HepG2 (cell line): ENCODE results near the gene PARP16. TPM values are rescaled to one million over a fixed set of nuclear protein-coding genes. Genes with fewer than 3 reads are reported as not detected.
A peak's percentile ranks its signal among the peaks of the same experiment; 100 is the strongest.

Source experiments
- CSRNP2 ChIP-seq: sonication (generic); formaldehyde crosslinking; conservative IDR thresholded peaks from 2 replicates; pipeline ENCODE4 v1.8.0; 2022; ENCODE audit warnings: low read depth, missing genetic modification reagents
- ISX ChIP-seq: sonication (generic); formaldehyde crosslinking; conservative IDR thresholded peaks from 2 replicates; pipeline ENCODE4 v1.5.0; 2020; ENCODE audit warnings: missing genetic modification reagents
- KDM2A ChIP-seq: sonication (generic); formaldehyde crosslinking; IDR thresholded peaks from 2 replicates; pipeline ENCODE4 v1.4.0; 2020; ENCODE audit warnings: low read depth, missing genetic modification reagents, borderline replicate concordance
- NCOR1 ChIP-seq: fragments of 200-600 bp; sonication (generic); IDR thresholded peaks from 2 replicates; pipeline ENCODE4 v1.7.0; 2017; ENCODE audit warnings: antibody characterized with exemption, low read length, borderline replicate concordance
- RBAK ChIP-seq: sonication (generic); formaldehyde crosslinking; IDR thresholded peaks from 2 replicates; pipeline ENCODE4 v1.5.1; 2020; ENCODE audit warnings: mild to moderate bottlenecking, missing genetic modification reagents
- SOX6 ChIP-seq, 2 experiments: fragments of 450-650 bp in 1 of 2; sonication (generic) in 1 of 2; formaldehyde crosslinking in 1 of 2; IDR thresholded peaks; 2 replicates each; pipeline versions ENCODE4 v1.4.0 to v1.6.1; 2017 to 2020; ENCODE audit warnings: antibody characterized with exemption in 1 of 2, mild to moderate bottlenecking in 1 of 2, missing genetic modification reagents in 1 of 2
- ZBTB46 ChIP-seq: sonication (generic); formaldehyde crosslinking; IDR thresholded peaks from 2 replicates; pipeline ENCODE4 v1.4.0; 2020; ENCODE audit warnings: mild to moderate bottlenecking, missing genetic modification reagents, borderline replicate concordance
- ZNF513 ChIP-seq: sonication (generic); formaldehyde crosslinking; conservative IDR thresholded peaks from 2 replicates; pipeline ENCODE4 v1.5.0; 2020; ENCODE audit warnings: missing genetic modification reagents
- ZNF687 ChIP-seq: sonication (generic); formaldehyde crosslinking; IDR thresholded peaks from 2 replicates; pipeline ENCODE4 v1.5.1; 2020; ENCODE audit warnings: mild to moderate bottlenecking, missing genetic modification reagents, moderate library complexity
- ZNF737 ChIP-seq: sonication (generic); formaldehyde crosslinking; IDR thresholded peaks from 2 replicates; pipeline ENCODE4 v1.5.0; 2020; ENCODE audit warnings: missing genetic modification reagents, mild to moderate bottlenecking, borderline replicate concordance
- ZSCAN20 ChIP-seq: sonication (generic); formaldehyde crosslinking; IDR thresholded peaks from 2 replicates; pipeline ENCODE4 v1.4.0; 2020; ENCODE audit warnings: missing genetic modification reagents, mild to moderate bottlenecking, borderline replicate concordance
- polyA plus RNA-seq, 8 experiments: library from polyadenylated mRNA; depleted of rRNA in 3 of 8; stranded (reverse) in 7 of 8; unstranded in 1 of 8; fragments of >200 nt; fragmentation: Illumina TruSeq in 4 of 8; extraction: Trizol in 4 of 8; gene quantifications; 2 replicates each; pipeline versions ENCODE4 v1.2.1 to v1.2.3, GENCODE V29; 2011 to 2016; ENCODE audit warnings: low read depth in 4 of 8, missing spikeins in 1 of 8, mixed read lengths in 1 of 8; ENCODE audit not compliant: insufficient read depth in 1 of 8
- total RNA-seq, 5 experiments: library from RNA; depleted of rRNA; stranded (reverse); fragments of >200 nt; fragmentation: Illumina TruSeq; extraction: Trizol; gene quantifications; 2 replicates each; pipeline ENCODE4 v1.2.3, GENCODE V29; 2016; ENCODE audit warnings: low read depth in 1 of 5
- TF ChIP-seq, protein P1 (sequence below): sonication (generic); formaldehyde crosslinking; IDR thresholded peaks from 2 replicates; pipeline ENCODE4 v1.8.1; 2022; ENCODE audit warnings: mild to moderate bottlenecking, missing genetic modification reagents
- TF ChIP-seq, protein P2 (sequence below): sonication (generic); formaldehyde crosslinking; conservative IDR thresholded peaks from 2 replicates; pipeline ENCODE4 v1.4.0; 2020; ENCODE audit warnings: missing genetic modification reagents

Gene PARP16
- total and polyA plus RNA-seq, 2 of the 13 experiments (the other 11 are each of a cell fraction or from before 2014, with no cell fraction given): 6.8 to 7.6 TPM

DNA sequence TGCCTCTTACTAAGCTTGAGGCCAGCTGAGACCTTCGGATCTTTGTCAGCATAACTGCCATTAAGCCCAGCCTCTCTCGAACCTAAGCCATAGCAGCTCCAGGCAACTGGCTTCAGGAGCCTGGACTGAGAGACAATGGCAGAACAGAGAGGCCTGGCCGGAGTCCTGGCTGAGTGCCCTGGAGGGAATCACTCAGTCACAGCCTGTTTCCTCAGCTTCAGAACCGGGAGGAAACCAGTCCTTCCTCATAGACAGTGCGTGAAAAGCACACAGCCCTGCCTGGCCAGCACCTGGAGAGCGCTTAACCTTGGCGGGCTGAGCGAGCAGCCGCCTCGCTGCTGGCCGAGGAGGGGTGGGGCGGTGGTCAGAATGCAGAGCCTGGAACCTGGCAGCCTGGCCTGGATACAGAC is 39.4 kb upstream of the PARP16 start (continued):
- TF ChIP-seq ZNF687: peak; percentile 52; the same call in 1 of the 2 replicates
- TF ChIP-seq, protein P1, sequence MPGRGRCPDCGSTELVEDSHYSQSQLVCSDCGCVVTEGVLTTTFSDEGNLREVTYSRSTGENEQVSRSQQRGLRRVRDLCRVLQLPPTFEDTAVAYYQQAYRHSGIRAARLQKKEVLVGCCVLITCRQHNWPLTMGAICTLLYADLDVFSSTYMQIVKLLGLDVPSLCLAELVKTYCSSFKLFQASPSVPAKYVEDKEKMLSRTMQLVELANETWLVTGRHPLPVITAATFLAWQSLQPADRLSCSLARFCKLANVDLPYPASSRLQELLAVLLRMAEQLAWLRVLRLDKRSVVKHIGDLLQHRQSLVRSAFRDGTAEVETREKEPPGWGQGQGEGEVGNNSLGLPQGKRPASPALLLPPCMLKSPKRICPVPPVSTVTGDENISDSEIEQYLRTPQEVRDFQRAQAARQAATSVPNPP (CRISPR knock-in tag): no peak
- TF ChIP-seq KDM2A: peak; percentile 36; the same call in 1 of the 2 replicates
- no peak for TF ChIP-seq RBAK
- TF ChIP-seq ZBTB46: no peak
- TF ChIP-seq ZNF513: no peak
- TF ChIP-seq SOX6 (IDR thresholded peaks at IDR 0.05): no peak
- no peak for TF ChIP-seq SOX6 (CRISPR knock-in tag; IDR thresholded peaks at IDR 0.05)
- TF ChIP-seq, protein P2, sequence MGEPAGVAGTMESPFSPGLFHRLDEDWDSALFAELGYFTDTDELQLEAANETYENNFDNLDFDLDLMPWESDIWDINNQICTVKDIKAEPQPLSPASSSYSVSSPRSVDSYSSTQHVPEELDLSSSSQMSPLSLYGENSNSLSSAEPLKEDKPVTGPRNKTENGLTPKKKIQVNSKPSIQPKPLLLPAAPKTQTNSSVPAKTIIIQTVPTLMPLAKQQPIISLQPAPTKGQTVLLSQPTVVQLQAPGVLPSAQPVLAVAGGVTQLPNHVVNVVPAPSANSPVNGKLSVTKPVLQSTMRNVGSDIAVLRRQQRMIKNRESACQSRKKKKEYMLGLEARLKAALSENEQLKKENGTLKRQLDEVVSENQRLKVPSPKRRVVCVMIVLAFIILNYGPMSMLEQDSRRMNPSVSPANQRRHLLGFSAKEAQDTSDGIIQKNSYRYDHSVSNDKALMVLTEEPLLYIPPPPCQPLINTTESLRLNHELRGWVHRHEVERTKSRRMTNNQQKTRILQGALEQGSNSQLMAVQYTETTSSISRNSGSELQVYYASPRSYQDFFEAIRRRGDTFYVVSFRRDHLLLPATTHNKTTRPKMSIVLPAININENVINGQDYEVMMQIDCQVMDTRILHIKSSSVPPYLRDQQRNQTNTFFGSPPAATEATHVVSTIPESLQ (CRISPR knock-in tag): no peak
- no peak for TF ChIP-seq NCOR1
- no peak for TF ChIP-seq ZNF737 (CRISPR knock-in tag)
- TF ChIP-seq ISX: no peak
- no peak for TF ChIP-seq CSRNP2 (CRISPR knock-in tag)
- TF ChIP-seq ZSCAN20 (CRISPR knock-in tag): no peak
